B cell (primary cell): ENCODE data around the gene GLI3. TPM values are rescaled to one million over a fixed set of nuclear protein-coding genes. Genes with fewer than 3 reads are reported as not detected.

ENCODE experiments used
- ATAC-seq: fragments of 200-7000 bp; cut with Tn5 transposase; one replicate; pipeline ENCODE4 v1.10.0; 2021; ENCODE audit warnings: low read depth, mild to moderate bottlenecking, moderate number of reproducible peaks, moderate library complexity
- CTCF ChIA-PET: fragments of 350-600 bp; sonication (Branson Sonifier 250); formaldehyde crosslinking; loops from one replicate; lab custom pipeline; 2021; ENCODE audit warnings: antibody characterized with exemption, inconsistent platforms; lab: Charles Lee
- POLR2A ChIA-PET: fragments of 350-600 bp; sonication (Branson Sonifier 250); formaldehyde crosslinking; loops from one replicate; lab custom pipeline; 2021; ENCODE audit warnings: antibody characterized with exemption; lab: Charles Lee
- DNase-seq: peaks from one replicate; pipeline ENCODE4 v3.0.0; 2013
- H2AFZ ChIP-seq: 2 replicates; pipeline ENCODE4 v1.6.1; 2012; ENCODE audit warnings: mild to moderate bottlenecking, low read depth, low read length; ENCODE audit not compliant: insufficient read depth, poor library complexity, severe bottlenecking
- H3K27ac ChIP-seq, 2 donors: 1 replicate in 1 of 2; 2 replicates in 1 of 2; pipeline ENCODE4 v1.5.1; 2012 to 2013; ENCODE audit warnings: low read length in 2 of 2, mild to moderate bottlenecking in 2 of 2, moderate library complexity in 1 of 2
- H3K27me3 ChIP-seq, 4 experiments: fragments of 200-600 bp in 1 of 4; sonication (generic) in 1 of 4; replicated peaks in 1 of 4; 1 replicate in 2 of 4; 2 replicates in 2 of 4; pipeline versions ENCODE4 v1.6.1 to v1.7.0; 2013 to 2016; ENCODE audit warnings: low read length in 3 of 4, mild to moderate bottlenecking in 2 of 4, mixed read lengths in 1 of 4, moderate library complexity in 1 of 4; ENCODE audit not compliant: insufficient read depth in 4 of 4, control insufficient read depth in 3 of 4; ENCODE audit errors: control extremely low read depth in 1 of 4
- H3K36me3 ChIP-seq, 2 experiments: replicated peaks in 1 of 2; 1 replicate in 1 of 2; 2 replicates in 1 of 2; pipeline versions ENCODE4 v1.6.1 to v1.7.1; 2013; ENCODE audit warnings: low read length in 1 of 2; ENCODE audit not compliant: insufficient read depth in 2 of 2, control insufficient read depth in 1 of 2; ENCODE audit errors: control extremely low read depth in 1 of 2, extremely low read depth in 1 of 2
- H3K4me1 ChIP-seq, 2 donors: fragments of 200-600 bp in 1 of 2; sonication (generic) in 1 of 2; 1 replicate in 1 of 2; 2 replicates in 1 of 2; pipeline versions ENCODE4 v1.5.1 to v1.6.1; 2013 to 2017; ENCODE audit warnings: low read length in 2 of 2; ENCODE audit not compliant: control insufficient read depth in 2 of 2, insufficient read depth in 2 of 2
- H3K4me2 ChIP-seq: replicated peaks from 2 replicates; pipeline ENCODE3; 2012; ENCODE audit warnings: mild to moderate bottlenecking, low read depth, low read length; ENCODE audit not compliant: poor library complexity, severe bottlenecking
- H3K4me3 ChIP-seq, 5 experiments: fragments of 200-600 bp in 1 of 5; sonication (generic) in 1 of 5; 1 replicate in 3 of 5; 2 replicates in 2 of 5; pipeline versions ENCODE4 v1.5.1 to v1.7.0; 2011 to 2016; ENCODE audit warnings: low read length in 4 of 5, mild to moderate bottlenecking in 4 of 5, low read depth in 2 of 5, control low read depth in 1 of 5, moderate library complexity in 1 of 5; ENCODE audit not compliant: insufficient read depth in 1 of 5; ENCODE audit errors: control extremely low read depth in 1 of 5, extremely low read depth in 1 of 5
- H3K79me2 ChIP-seq: fragments of 200-600 bp; sonication (generic); one replicate; pipeline ENCODE4 v1.6.0; 2016; ENCODE audit warnings: low read length; ENCODE audit not compliant: control insufficient read depth, insufficient read depth
- H3K9ac ChIP-seq: fragments of 200-600 bp; sonication (generic); 2 replicates; pipeline ENCODE4 v1.6.1; 2017; ENCODE audit warnings: mild to moderate bottlenecking, low read length, moderate library complexity
- H3K9me3 ChIP-seq, 3 donors: one replicate each; pipeline versions ENCODE4 v1.6.1 to v1.7.1; 2013; ENCODE audit warnings: low read length in 2 of 3; ENCODE audit not compliant: control insufficient read depth in 2 of 3, insufficient read depth in 1 of 3; ENCODE audit errors: control extremely low read depth in 1 of 3
- H4K20me1 ChIP-seq: 2 replicates; pipeline ENCODE4 v1.6.0; 2012; ENCODE audit warnings: mild to moderate bottlenecking, low read length; ENCODE audit not compliant: insufficient read depth, control insufficient read depth, poor library complexity, severe bottlenecking
- H3K27ac Mint-ChIP-seq: one replicate; pipeline ENCODE4 v1.8.0; 2021; ENCODE audit warnings: mixed read lengths
- H3K27me3 Mint-ChIP-seq: one replicate; pipeline ENCODE4 v1.8.0; 2021; ENCODE audit warnings: mixed read lengths
- H3K4me1 Mint-ChIP-seq: one replicate; pipeline ENCODE4 v1.8.0; 2021; ENCODE audit warnings: mixed read lengths
- H3K4me3 Mint-ChIP-seq: one replicate; pipeline ENCODE4 v1.8.0; 2021; ENCODE audit warnings: mixed read lengths
- H3K9me3 Mint-ChIP-seq: one replicate; pipeline ENCODE4 v1.8.0; 2022; ENCODE audit warnings: mixed read lengths; ENCODE audit not compliant: insufficient read depth
- CTCF ChIP-seq: fragments of 200-600 bp; IDR thresholded peaks from one replicate; pipeline ENCODE4 v1.8.0; 2022; ENCODE audit warnings: antibody characterized with exemption, mild to moderate bottlenecking
- EZH2 ChIP-seq: IDR thresholded peaks from 2 replicates; pipeline ENCODE4 v1.6.1; 2012; ENCODE audit warnings: borderline replicate concordance, low read depth, mild to moderate bottlenecking, moderate library complexity, low read length; ENCODE audit not compliant: insufficient read depth, poor library complexity, severe bottlenecking
- WGBS: methylation state at CpG from one replicate; pipeline ENCODE4 v1.1.5; 2013; ENCODE audit warnings: missing lambda C conversion rate; ENCODE audit not compliant: insufficient coverage; 5-methylcytosine and 5-hydroxymethylcytosine counted together
- intact Hi-C: fragments of 100-400 bp; cut with micrococcal nuclease; formaldehyde crosslinking; loops from one replicate; pipeline ENCODE4 v1.10.0; 2022
- polyA plus RNA-seq: library from polyadenylated mRNA; depleted of rRNA; stranded (reverse); fragments of >200 nt; gene quantifications from 2 replicates; pipeline ENCODE4 v1.2.3, GENCODE V29; 2012
- total RNA-seq, 2 donors: library from RNA; stranded (reverse); fragments of 120-200 nt in 1 of 2; gene quantifications; 1 replicate in 1 of 2; 2 replicates in 1 of 2; pipeline versions ENCODE4 v1.2.3 to v1.2.4, GENCODE V29; 2013 to 2022

Gene GLI3
- total and polyA plus RNA-seq, 2 donors (not counting 1 experiment from before 2014, with no cell fraction given) = not detected

GRCh38 chr7:42154173-42154572 lies 82.8 kb downstream of the GLI3 start:
- DNase-seq (no peak), ATAC-seq (no peak)
- TF ChIP-seq CTCF (no peak), EZH2 (no peak)
- Histone ChIP-seq H3K4me3 (no peak overlapping the region), H3K27me3 (no peaks in the 10 kb centered on the region), H3K79me2 (no peaks in the 10 kb centered on the region), H4K20me1 (no peaks in the 10 kb centered on the region), H3K4me2 (no peak overlapping the region), H3K9ac (no peak overlapping the region), H3K9me3 (no peaks in the 10 kb centered on the region), H3K4me1 (no peaks in the 10 kb centered on the region), H3K36me3 (no peaks in the 10 kb centered on the region), H2AFZ (no peak overlapping the region), H3K27ac (no peak overlapping the region)
- intact Hi-C loops = no loop called here
- peaks cover 6% of the 10 kb centered on the region for H3K27me3 Mint-ChIP-seq
- no peaks in the 10 kb centered on the region for H3K4me1 Mint-ChIP-seq
- H3K27ac Mint-ChIP-seq = no peak overlapping the region
- no peak overlapping the region for H3K4me3 Mint-ChIP-seq
- POLR2A ChIA-PET = no interaction called here
- CTCF ChIA-PET = no interaction called here
- WGBS = 91% methylated on average over 7 of the region's 9 CpGs
- H3K9me3 Mint-ChIP-seq = no peaks in the 10 kb centered on the region

GRCh38 chr7:42152329-42153205 lies 84.4 kb downstream of the GLI3 start:
- H3K27me3 ChIP-seq = no peaks in the 10 kb centered on the region
- WGBS = 93% methylated on average over 3 of the region's 11 CpGs
- DNase-seq (no peak), ATAC-seq (no peak)
- peaks cover 6% of the 10 kb centered on the region for H3K27me3 Mint-ChIP-seq
- no peaks in the 10 kb centered on the region for H3K9me3 ChIP-seq
- H3K36me3 ChIP-seq = no peaks in the 10 kb centered on the region
- intact Hi-C loops = no loop called here
- no peaks in the 10 kb centered on the region for H3K79me2 ChIP-seq
- H3K4me3 ChIP-seq = no peak overlapping the region
- H3K27ac ChIP-seq = no peak overlapping the region
- H3K9ac ChIP-seq = no peak overlapping the region
- H3K4me1 ChIP-seq = no peaks in the 10 kb centered on the region
- ChIA-PET CTCF (interaction anchor here (1.2 kb wide), 1 partner anchor 11 kb away, joined by 3 read pairs; no protein-coding TSS in a partner anchor), POLR2A (no interaction called here)
- no peaks in the 10 kb centered on the region for H4K20me1 ChIP-seq
- H3K4me2 ChIP-seq = no peak overlapping the region
- no peak for TF ChIP-seq CTCF
- TF ChIP-seq EZH2 = no peak
- H3K4me1 Mint-ChIP-seq = no peaks in the 10 kb centered on the region
- no peaks in the 10 kb centered on the region for H3K9me3 Mint-ChIP-seq
- no peak overlapping the region for H2AFZ ChIP-seq
- no peak overlapping the region for H3K4me3 Mint-ChIP-seq
- H3K27ac Mint-ChIP-seq = no peak overlapping the region
